Measurements from ENCODE around the gene RABEP2. TPM values are rescaled to one million over a fixed set of nuclear protein-coding genes. Genes with fewer than 3 reads are reported as not detected.

The RABEP2 gene
- total RNA-seq, 1 donor from 2014 or later: 24.9 TPM

GRCh38 chr16:28863929-28864793 lies 60.9 kb downstream of the RABEP2 start:
- intact Hi-C loops (cut with micrococcal nuclease): loop anchor here (1.0 to 2.0 kb wide), 5 partner anchors 16 to 87 kb away; partner anchors contain the start of genes NFATC2IP and RABEP2

GRCh38 chr16:28859326-28859725 lies 65.7 kb downstream of the RABEP2 start:
- intact Hi-C loops (cut with micrococcal nuclease): no loop called here

GRCh38 chr16:28858421-28858820 lies 66.6 kb downstream of the RABEP2 start:
- intact Hi-C loops (cut with micrococcal nuclease): no loop called here

Other genes starting within 250 kb of the RABEP2 start
- 740 and 753 TPM in 2 replicates for gene EIF3C, start 213.8 kb downstream of the RABEP2 start, total RNA-seq
- 5.2 and 5.4 TPM in 2 replicates for gene NPIPB9, start 173.5 kb downstream of the RABEP2 start, total RNA-seq
- gene ATXN2L, start 102.2 kb downstream of the RABEP2 start, total RNA-seq: 288 and 313 TPM in 2 replicates
- 137 and 142 TPM in 2 replicates for gene TUFM, start 78.9 kb downstream of the RABEP2 start, total RNA-seq
- 55.0 and 61.0 TPM in 2 replicates for gene SH2B1, start 61.4 kb downstream of the RABEP2 start, total RNA-seq
- 1.3 and 1.4 TPM in 2 replicates for gene ATP2A1, start 46.8 kb downstream of the RABEP2 start, total RNA-seq
- not detected in 2 replicates for gene CD19, start 6.7 kb upstream of the RABEP2 start, total RNA-seq
- 122 and 130 TPM in 2 replicates for gene NFATC2IP, start 25.7 kb upstream of the RABEP2 start, total RNA-seq
- gene SPNS1, start 49.5 kb upstream of the RABEP2 start, total RNA-seq: 26.5 and 32.1 TPM in 2 replicates
- gene LAT, start 59.8 kb upstream of the RABEP2 start, total RNA-seq: 359 and 362 TPM in 2 replicates

Measured in T-helper 1 cell treated with Interleukin-12 subunit alpha and Interleukin-12 subunit beta and Interleukin-4 antibody, amounts not matched to agents 30 ng/mL and 1 ng/mL, for 36 hours (primary cell).